Measurements from ENCODE around the gene ZXDC.

The ZXDC gene

DNA sequence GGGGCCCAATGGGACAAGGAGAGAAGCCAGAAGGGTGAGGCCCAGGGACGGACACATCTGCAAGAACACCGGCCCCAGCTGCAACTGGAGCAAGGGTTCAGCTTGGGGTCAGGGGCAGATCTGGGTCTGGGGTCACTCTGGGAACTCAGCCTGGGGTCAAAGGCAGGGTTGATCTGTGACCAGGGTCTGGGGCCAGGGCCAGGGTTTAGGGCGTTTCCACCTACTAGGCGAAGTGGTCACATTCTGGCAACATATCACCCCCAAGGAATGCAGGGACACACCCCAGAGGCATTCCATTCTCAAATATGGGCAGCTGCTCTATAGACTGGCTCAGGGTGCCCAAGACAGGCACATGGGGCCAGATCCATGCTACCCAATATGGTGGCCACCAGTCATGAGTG is 32.9 kb upstream of the ZXDC start:
- TF ChIP-seq, protein P1, sequence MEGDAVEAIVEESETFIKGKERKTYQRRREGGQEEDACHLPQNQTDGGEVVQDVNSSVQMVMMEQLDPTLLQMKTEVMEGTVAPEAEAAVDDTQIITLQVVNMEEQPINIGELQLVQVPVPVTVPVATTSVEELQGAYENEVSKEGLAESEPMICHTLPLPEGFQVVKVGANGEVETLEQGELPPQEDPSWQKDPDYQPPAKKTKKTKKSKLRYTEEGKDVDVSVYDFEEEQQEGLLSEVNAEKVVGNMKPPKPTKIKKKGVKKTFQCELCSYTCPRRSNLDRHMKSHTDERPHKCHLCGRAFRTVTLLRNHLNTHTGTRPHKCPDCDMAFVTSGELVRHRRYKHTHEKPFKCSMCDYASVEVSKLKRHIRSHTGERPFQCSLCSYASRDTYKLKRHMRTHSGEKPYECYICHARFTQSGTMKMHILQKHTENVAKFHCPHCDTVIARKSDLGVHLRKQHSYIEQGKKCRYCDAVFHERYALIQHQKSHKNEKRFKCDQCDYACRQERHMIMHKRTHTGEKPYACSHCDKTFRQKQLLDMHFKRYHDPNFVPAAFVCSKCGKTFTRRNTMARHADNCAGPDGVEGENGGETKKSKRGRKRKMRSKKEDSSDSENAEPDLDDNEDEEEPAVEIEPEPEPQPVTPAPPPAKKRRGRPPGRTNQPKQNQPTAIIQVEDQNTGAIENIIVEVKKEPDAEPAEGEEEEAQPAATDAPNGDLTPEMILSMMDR (conservative IDR thresholded peaks at IDR 0.05), result no peak
- H3K27ac ChIP-seq, result no peak overlapping the region

DNA sequence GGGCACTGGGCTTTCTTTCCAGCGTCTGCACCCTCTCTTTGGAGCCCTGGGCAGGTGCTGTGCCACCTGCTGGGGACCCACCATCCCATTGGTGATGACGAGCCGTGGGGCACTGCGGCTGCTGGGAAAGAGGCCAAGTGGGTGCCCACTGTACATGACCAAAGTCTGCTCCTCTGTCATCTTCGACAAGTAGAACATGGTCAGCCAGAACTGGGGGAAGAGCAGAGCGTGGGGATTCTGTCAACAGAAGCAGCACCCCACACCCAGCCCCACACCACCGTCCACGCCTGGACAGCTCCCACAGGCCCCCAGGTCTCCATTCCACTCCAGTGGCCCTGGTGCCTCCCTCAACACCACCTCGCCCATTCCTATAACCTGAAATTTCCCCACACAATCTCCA is 32.2 kb upstream of the ZXDC start:
- TF ChIP-seq, protein P1 (conservative IDR thresholded peaks at IDR 0.05), result no peak
- H3K27ac ChIP-seq, result no peak overlapping the region

DNA sequence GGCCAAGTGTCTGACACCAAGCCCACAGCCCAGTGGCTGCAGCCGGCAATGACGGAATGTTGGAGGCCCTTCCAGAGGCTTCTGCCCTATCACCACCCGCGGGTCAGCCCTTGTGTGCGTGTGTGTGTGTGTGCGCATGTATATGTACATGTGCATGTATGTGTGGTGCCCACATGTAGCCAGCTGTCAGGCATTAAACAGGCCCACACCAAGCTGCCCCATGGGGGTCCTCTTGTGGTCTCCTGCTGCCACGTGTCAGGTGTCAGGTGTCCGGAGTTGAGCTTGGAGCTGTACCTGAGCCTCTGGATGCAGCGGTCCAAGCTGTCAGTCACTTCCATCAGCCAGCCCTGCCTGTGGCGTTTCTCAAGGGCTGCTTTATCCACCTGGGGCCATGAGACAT is 28.0 kb upstream of the ZXDC start:
- TF ChIP-seq, protein P1 (conservative IDR thresholded peaks at IDR 0.05), result no peak

DNA sequence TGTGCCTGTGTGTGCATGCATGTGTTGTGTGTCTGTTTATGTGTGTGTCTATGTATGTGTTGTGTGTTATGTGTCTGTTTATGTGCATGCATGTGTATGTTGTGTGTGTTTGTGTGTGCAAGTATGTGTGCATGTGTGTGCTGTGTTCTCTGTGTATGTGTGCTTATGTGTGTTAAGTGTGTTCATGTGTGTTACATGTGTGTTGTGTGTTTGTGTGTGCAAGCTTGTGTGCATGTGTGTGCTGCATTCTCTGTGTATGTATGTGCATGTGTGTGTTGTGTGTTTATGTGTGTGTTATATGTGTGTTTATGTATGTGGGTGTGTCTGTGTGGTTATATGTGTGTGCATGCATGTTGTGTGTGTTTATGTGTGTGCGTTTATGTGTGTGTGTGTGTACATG is 27.0 kb upstream of the ZXDC start:
- TF ChIP-seq, protein P1 (conservative IDR thresholded peaks at IDR 0.05), result no peak
- H3K27ac ChIP-seq, result no peak overlapping the region

More for the DNA sequence above, 28.0 kb upstream of the ZXDC start:
- no peak overlapping the region for H3K27ac ChIP-seq

DNA sequence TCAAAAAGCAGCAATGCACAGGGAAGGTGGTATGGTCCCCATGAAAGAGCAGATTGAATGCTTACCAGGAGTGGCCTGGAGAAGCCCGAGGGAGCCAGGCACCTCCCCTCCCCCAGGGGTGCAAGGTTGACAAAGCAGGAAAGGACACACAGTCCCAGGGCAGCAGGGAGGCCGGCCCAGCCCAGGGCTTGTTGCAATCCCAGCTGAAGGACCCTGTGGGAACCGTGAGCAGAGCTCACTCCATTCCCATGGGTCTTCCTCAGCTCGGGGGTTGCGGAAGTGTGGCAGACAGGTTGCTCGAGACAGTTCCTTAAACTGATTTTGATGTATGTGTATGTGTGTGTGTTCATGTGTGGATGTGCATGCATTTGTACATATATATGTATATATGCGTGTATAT is 26.0 kb upstream of the ZXDC start:
- TF ChIP-seq, protein P1 (conservative IDR thresholded peaks at IDR 0.05), result no peak
- no peak overlapping the region for H3K27ac ChIP-seq

DNA sequence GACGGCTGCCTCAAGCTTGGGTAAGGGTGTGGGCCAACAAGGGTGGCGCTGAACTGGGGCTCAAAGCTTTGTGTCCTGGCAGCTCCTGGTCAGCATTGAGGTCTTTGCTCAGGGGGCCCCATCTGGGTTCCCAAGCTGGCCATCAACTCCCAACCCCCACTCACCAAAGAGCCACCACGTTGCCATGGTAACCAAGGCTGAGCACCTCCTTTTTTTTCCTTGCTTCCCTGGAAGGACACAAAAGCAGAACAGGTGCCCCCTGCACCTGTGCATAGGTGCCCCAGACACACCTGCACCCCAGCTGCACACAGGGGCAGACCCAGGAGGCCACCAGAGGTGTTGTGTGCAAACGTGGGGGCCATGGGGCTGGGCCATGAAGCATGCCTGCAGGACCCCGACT is 25.4 kb upstream of the ZXDC start:
- TF ChIP-seq, protein P1 (conservative IDR thresholded peaks at IDR 0.05), result no peak
- H3K27ac ChIP-seq, result no peak overlapping the region

DNA sequence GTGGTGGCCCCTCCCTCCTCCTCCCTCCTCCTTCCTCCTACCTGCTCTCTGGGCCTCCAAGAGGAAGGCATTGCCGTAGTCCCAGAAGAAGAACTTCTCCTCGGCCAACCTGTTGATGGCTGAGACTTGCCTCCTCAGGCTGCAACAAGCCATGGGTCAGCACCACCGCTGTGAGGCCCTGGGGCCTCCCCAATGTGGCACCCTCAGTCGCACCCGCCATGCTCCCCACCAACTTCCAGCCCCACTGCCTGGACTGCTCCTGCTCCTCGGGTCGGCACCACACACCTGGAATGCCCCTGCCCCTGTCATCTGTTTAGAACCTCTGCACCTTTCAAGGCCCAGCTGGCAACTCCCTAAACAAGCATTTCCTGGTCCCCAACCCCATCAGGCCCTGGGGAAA is 24.3 kb upstream of the ZXDC start:
- TF ChIP-seq, protein P1 (conservative IDR thresholded peaks at IDR 0.05), result no peak
- no peak overlapping the region for H3K27ac ChIP-seq

DNA sequence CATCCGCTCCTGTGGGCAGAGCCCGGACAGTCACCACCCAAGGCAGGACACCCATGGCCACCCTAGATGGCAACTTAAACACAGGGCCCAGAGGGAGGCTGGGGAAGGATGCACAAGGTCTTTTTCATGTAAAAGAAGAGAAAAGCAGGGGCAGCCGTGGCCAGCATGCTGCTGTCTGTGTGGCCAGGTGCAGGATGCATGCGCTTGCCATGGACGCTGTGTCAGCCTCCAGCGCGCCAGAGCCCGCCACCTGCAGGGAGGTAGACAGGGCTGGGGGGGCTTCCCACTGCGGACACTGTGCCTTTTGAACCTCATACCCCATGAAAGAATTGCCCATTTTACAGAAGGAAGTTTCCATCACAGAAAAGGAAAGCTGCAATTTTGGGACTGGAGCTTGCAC is 23.7 kb upstream of the ZXDC start:
- TF ChIP-seq, protein P1 (conservative IDR thresholded peaks at IDR 0.05), result no peak
- H3K27ac ChIP-seq, result no peak overlapping the region

Measured in VCaP (cell line).